ENCODE results near the gene PLCXD3.
"Not testable (repeated sequence)": the region's sequence is repeated elsewhere in the genome, so short reads cannot be mapped to it uniquely, and the experiment has no call there.

The PLCXD3 gene

DNA sequence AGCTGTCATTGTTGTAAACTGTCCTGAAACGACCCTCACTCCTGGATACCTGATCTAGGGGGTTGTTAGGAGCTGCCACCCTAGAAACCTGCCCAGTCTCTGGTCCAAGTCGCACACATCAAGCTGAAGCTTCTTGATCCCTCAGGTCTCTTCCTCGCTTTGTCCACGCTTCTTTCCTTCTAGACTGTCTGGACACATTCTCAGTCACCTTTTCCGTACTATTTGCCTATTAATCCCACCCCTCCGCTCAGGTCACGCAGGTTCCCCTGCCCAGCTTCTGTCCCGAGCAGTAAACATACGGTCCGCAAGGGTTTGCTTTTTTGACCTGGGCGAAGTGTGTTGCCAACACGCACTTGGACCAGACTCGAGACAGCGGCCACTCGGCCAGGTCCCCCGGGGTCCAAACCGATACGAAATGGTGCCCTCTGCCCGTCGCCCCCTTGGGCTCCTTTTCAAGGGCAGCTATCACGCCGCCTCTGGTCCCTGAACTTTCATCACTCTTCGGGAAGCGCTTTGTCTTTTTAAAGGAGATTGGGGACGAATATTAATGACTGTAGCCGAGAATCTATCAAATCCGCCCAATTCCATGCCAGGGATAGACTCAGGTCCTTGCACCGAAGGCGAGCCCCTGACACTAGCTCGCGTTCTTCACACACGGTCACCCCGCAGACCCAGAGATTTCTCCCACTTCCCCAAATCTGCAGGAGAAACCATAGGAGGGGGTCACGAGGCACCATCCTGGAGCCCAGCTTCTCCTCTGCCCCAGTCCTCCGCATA lies 814 bp downstream of the PLCXD3 start:
- Mint-ChIP-seq H3K27me3 (peaks cover 35% of the 10 kb centered on the region), H3K36me3 (ENCODE audit: low read depth) (no peaks in the 10 kb centered on the region), H3K9me3 (no peaks in the 10 kb centered on the region), H3K27ac (no peak overlapping the region), H3K4me3 (no peak overlapping the region), H3K4me1 (ENCODE audit: low read depth) (no peaks in the 10 kb centered on the region)

DNA sequence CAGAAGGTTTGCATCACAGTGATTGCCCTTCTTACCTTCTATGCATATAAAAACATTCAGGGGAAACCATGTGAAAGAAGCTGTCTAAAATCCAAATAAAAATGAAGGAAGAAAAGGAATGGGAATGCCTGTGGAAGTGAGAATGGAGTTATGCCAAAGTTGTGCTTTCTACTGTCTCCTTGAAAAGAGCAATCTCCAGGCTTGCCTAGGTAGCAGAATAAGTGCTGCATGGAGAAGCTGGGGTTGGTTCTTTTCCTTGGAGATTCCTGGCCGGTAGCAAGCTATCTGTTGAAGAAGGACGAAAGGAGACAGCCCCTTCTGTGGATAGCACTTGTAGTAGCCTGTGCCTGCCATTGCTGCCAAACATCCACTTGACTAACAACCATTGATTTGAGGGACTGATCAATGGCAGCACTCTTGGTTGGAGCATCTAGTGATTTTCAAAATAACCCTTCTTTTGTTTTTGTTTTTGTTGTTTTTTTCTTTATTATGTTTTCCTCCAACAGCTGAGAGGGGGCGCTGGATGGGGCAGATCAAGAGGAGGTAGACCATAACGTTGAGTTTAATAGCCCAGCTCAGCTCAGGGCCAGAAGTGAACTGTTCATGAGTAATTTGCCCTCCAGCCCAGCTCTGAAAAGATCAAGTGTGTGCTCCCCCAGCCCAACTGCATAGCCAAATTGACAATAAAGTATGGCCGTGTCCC lies 1.6 kb downstream of the PLCXD3 start:
- H3K4me1 Mint-ChIP-seq (ENCODE audit: low read depth): no peaks in the 10 kb centered on the region
- H3K4me3 Mint-ChIP-seq: no peak overlapping the region
- H3K36me3 Mint-ChIP-seq (ENCODE audit: low read depth): no peaks in the 10 kb centered on the region
- no peaks in the 10 kb centered on the region for H3K9me3 Mint-ChIP-seq
- H3K27ac Mint-ChIP-seq: no peak overlapping the region
- peaks cover 35% of the 10 kb centered on the region for H3K27me3 Mint-ChIP-seq

DNA sequence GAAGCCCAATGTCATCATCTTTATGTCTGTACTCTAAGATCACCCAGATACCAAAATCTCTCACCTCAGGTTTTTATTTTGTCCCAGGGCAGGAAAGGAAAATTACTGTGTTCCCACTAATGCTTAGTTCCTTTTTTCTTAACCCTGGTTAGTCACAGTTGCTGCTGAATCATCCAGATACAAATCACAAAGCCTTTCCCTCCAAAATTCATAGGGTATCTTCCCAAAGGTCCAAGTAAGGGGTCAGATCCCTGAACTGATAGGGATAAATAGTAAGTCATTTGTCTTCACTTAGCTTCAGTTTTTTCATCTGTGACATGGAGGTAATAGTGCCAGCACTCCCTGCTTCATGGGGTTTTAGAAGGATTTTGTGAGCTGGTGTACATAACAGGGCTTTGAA lies 2.2 kb downstream of the PLCXD3 start:
- peaks cover 35% of the 10 kb centered on the region for H3K27me3 Mint-ChIP-seq
- no peak overlapping the region for H3K27ac Mint-ChIP-seq
- no peak overlapping the region for H3K4me3 Mint-ChIP-seq
- H3K9me3 Mint-ChIP-seq: no peaks in the 10 kb centered on the region
- no peaks in the 10 kb centered on the region for H3K36me3 Mint-ChIP-seq (ENCODE audit: low read depth)
- H3K4me1 Mint-ChIP-seq (ENCODE audit: low read depth): no peaks in the 10 kb centered on the region

DNA sequence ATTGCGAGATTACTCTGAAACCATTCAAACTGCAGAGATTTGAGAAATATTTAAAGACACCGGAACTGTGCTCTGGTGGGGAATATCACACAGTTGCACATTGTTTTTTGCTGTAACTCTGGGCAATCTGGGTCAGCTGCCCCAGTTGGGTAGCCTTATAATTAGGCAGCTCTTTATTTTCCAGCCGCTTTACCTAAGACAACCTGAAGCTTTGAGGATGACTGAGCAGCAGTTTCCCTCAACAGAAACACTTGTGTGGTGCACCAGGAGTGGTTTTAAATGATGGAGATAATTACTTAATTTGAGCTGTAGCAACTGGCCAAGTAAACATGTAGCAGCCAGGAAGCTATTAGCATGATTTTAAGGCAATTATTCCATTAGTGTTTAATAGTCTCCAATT lies 2.9 kb downstream of the PLCXD3 start:
- Mint-ChIP-seq H3K4me1 (ENCODE audit: low read depth) (no peaks in the 10 kb centered on the region), H3K27ac (no peak overlapping the region), H3K27me3 (peaks cover 35% of the 10 kb centered on the region), H3K9me3 (no peaks in the 10 kb centered on the region), H3K36me3 (ENCODE audit: low read depth) (no peaks in the 10 kb centered on the region), H3K4me3 (no peak overlapping the region)

DNA sequence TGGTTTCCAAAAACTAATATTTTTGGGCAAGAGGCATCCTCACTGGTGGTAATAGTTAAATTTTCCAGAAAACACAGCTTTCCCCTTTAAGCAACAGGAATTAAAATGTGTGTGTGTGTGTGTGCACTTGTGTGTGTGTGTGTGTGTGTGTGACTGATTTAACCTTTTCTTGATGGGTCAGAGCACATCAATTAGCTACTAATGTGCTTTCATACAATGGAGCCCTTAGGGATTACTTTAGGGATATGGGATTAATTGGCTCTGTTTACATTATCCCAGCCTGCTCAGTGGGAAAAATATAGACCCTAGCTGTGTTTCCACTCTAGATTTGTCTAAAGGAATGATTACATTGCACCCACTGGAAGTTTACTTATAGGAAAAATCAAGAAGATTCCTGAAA lies 6.5 kb downstream of the PLCXD3 start:
- H3K27me3 Mint-ChIP-seq: peaks cover 10% of the 10 kb centered on the region
- H3K4me3 Mint-ChIP-seq: no peak overlapping the region
- no peak overlapping the region for H3K27ac Mint-ChIP-seq
- no peaks in the 10 kb centered on the region for H3K36me3 Mint-ChIP-seq (ENCODE audit: low read depth)
- no peaks in the 10 kb centered on the region for H3K9me3 Mint-ChIP-seq
- no peaks in the 10 kb centered on the region for H3K4me1 Mint-ChIP-seq (ENCODE audit: low read depth)

DNA sequence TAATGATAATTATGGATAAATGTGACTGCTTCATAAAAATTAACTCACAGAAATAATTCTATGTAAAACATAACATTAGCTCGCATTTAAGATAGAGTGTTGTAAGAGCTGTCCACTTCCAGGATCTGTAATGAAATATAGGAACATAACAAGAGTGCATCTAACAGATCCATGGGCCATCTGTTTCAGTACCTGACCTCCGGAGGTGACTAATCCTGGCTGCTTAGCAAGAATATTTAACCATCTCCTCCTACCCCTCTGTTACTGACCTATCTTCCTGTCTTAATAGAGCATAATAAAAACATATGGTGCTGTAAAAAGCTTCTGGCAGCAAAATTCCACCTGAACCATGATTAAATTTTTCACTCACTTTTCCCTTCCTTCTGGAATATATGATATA lies 7.1 kb downstream of the PLCXD3 start:
- H3K36me3 Mint-ChIP-seq (ENCODE audit: low read depth): no peaks in the 10 kb centered on the region
- H3K27ac Mint-ChIP-seq: no peak overlapping the region
- no peaks in the 10 kb centered on the region for H3K4me1 Mint-ChIP-seq (ENCODE audit: low read depth)
- peaks cover 5% of the 10 kb centered on the region for H3K27me3 Mint-ChIP-seq
- no peaks in the 10 kb centered on the region for H3K9me3 Mint-ChIP-seq
- no peak overlapping the region for H3K4me3 Mint-ChIP-seq

DNA sequence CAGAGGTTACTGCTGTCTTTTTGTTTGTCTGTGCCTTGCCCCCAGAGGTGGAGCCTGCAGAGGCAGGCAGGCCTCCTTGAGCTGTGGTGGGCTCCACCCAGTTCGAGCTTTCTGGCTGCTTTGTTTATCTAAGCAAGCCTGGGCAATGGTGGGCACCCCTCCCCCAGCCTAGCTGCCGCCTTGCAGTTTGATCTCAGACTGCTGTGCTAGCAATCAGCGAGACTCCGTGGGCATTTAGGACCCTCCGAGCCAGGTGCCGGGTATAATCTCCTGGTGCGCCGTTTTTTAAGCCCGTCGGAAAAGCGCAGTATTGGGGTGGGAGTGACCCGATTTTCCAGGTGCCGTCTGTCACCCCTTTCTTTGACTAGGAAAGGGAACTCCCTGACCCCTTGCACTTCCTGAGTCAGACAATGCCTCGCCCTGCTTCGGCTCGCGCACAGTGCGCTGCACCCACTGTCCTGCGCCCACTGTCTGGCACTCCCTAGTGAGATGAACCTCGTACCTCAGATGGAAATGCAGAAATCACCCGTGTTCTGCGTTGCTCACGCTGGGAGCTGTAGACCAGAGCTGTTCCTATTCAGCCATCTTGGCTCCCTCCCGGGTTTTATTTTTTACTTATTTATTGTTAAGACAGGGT lies 16.8 kb downstream of the PLCXD3 start:
- not testable (repeated sequence) for H3K4me3 Mint-ChIP-seq; H3K27me3 Mint-ChIP-seq; H3K4me1 Mint-ChIP-seq (ENCODE audit: low read depth); H3K27ac Mint-ChIP-seq; H3K36me3 Mint-ChIP-seq (ENCODE audit: low read depth)
- peaks cover 14% of the 10 kb centered on the region for H3K9me3 Mint-ChIP-seq

DNA sequence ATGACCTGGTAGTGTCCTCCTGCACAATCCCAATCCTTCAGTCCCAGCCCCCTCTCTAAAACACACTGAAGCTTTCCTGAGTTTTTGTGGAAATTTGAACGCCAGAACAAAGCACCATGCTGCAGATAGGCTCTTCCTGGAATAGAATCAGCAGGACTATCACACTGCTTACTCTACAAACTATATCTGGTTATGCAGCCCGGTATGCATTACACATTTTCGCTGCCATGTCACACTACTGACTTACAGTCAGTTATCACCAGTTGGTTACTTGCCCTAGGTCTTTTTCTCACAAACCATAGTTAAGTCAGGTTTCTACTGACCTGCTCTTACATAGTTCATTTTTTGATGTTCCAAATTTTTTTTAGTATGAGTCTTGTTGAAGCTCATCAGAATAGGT lies 24.9 kb downstream of the PLCXD3 start:
- Mint-ChIP-seq H3K4me1 (ENCODE audit: low read depth) (no peaks in the 10 kb centered on the region), H3K36me3 (ENCODE audit: low read depth) (no peaks in the 10 kb centered on the region), H3K27me3 (no peaks in the 10 kb centered on the region), H3K27ac (no peak overlapping the region), H3K9me3 (peaks cover 3% of the 10 kb centered on the region), H3K4me3 (no peak overlapping the region)

DNA sequence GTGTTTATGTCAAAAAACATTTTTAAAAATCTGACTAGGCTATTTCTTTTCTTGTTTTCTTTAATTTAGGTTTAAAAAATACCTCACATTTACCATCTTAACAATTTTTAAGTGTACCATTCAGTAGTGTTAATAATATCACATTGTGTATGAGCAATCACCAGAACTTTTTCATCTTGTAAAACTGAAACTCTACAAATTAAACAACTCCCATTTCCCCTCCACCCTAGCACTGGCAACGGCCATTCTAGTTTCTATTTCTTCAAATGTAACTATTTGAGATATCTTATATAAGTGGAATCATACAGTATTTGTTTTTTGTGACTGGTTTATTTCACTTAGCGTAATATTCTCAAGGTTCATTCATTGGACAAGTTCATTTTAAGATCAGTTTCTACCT lies 27.7 kb downstream of the PLCXD3 start:
- Mint-ChIP-seq H3K27me3 (no peaks in the 10 kb centered on the region), H3K4me3 (no peak overlapping the region), H3K4me1 (ENCODE audit: low read depth) (no peaks in the 10 kb centered on the region), H3K36me3 (ENCODE audit: low read depth) (no peaks in the 10 kb centered on the region), H3K27ac (no peak overlapping the region), H3K9me3 (peaks cover 3% of the 10 kb centered on the region)

DNA sequence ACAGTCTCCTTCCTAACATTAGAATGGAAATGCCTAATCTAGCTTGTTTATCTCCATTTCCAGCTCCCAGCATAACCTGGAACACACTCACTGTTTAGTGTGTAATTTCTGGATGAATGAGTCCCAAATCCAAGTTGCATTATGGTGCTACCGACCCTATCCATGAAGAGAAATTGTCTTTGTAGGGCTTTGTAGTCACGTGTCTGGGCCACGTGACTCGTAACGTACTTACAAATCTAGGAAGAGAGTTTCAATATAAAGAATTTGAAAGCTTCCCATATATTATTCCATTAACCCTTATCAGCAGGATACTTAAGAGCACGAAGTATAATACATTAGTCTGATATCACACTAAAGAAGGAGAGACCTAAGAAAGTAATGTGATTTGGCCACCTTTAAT lies 28.2 kb downstream of the PLCXD3 start:
- no peak overlapping the region for H3K27ac Mint-ChIP-seq
- H3K4me3 Mint-ChIP-seq: no peak overlapping the region
- H3K4me1 Mint-ChIP-seq (ENCODE audit: low read depth): no peaks in the 10 kb centered on the region
- no peaks in the 10 kb centered on the region for H3K9me3 Mint-ChIP-seq
- no peaks in the 10 kb centered on the region for H3K36me3 Mint-ChIP-seq (ENCODE audit: low read depth)
- H3K27me3 Mint-ChIP-seq: no peaks in the 10 kb centered on the region

DNA sequence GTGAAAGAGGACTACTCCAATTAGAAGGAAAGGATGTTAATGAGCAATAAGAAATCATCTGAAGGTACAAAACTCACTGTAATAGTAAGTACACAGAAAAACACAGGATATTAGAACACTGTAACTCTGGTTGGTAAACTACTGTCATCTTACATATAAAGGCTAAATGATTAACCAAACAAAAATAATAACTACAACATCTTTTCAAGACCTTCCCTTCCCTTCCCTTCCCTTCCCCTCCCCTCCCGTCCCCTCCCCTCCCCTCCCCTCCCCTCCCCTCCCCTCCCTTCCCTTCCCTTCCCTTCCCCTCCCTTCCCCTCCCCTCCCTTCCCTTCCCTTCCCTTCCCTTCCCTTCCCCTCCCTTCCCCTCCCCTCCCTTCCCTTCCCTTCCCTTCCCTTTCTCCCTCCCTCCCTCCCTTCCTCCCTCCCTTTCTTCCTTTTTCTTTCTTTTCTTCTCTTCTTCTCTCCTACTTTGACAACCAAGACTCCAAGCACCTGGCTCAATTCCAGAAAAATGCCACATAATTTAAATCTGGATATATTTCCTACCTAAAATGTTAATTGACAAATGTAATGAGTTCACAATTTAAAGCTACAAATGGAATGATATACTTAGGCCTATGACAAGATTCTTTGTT lies 38.7 kb downstream of the PLCXD3 start:
- not testable (repeated sequence) for H3K27ac Mint-ChIP-seq; H3K27me3 Mint-ChIP-seq; H3K36me3 Mint-ChIP-seq (ENCODE audit: low read depth); H3K4me3 Mint-ChIP-seq; H3K4me1 Mint-ChIP-seq (ENCODE audit: low read depth)
- peaks cover 19% of the 10 kb centered on the region for H3K9me3 Mint-ChIP-seq

DNA sequence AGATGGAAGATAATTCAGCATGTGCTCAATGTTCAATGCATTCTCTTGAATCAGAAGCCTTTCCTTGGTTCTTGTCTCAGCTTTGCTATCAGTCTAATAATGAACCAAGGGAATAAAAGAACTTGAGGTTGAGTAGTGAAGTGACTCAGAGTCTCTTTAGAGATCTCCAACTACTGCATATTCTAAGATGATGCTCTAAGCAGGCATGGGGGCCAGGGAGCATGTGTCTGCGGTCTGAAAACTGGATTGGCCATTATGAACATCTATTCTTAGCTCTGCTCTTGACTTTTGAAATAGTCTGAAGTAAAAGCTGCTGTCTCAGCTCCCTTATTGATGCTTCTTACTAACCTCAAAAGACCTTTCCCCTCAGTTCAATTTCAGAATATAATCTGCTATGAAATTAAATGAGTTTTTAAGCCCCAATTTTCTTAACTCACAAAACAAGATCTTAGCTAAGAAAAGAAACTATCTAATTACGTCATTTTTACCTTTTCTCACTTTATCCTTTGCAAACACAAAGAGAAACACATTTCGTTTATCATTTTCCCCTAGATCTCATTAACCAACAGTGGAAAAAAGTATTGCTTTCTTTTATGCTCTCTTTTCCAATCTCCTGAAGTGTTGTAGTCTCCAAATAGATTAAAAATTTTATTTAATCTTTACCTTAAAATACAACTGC lies 44.8 kb downstream of the PLCXD3 start:
- Mint-ChIP-seq H3K27ac (no peak overlapping the region), H3K4me3 (no peak overlapping the region), H3K27me3 (no peaks in the 10 kb centered on the region), H3K4me1 (ENCODE audit: low read depth) (no peaks in the 10 kb centered on the region), H3K9me3 (peaks cover 5% of the 10 kb centered on the region), H3K36me3 (ENCODE audit: low read depth) (no peaks in the 10 kb centered on the region)

DNA sequence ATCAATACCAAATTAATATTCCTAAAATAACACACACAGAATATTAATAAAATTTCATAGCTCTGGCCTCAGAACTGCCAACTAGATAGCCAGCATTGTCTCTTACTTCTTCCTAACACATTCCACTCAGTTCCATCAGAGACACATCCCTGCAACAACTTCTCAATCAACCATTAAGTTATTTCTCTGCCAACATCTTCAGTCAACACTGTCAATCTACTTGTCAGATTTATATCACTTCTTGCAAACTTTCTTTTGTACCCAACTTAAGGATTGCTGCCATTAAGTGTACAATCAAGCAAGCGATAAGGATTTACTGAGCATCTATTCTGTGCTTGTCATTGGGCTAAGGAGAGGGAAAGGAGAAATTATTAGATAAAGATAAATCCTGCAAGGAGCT lies 50.8 kb downstream of the PLCXD3 start:
- Mint-ChIP-seq H3K4me1 (ENCODE audit: low read depth) (no peaks in the 10 kb centered on the region), H3K9me3 (no peaks in the 10 kb centered on the region), H3K27ac (no peak overlapping the region), H3K27me3 (no peaks in the 10 kb centered on the region), H3K36me3 (ENCODE audit: low read depth) (no peaks in the 10 kb centered on the region), H3K4me3 (no peak overlapping the region)

DNA sequence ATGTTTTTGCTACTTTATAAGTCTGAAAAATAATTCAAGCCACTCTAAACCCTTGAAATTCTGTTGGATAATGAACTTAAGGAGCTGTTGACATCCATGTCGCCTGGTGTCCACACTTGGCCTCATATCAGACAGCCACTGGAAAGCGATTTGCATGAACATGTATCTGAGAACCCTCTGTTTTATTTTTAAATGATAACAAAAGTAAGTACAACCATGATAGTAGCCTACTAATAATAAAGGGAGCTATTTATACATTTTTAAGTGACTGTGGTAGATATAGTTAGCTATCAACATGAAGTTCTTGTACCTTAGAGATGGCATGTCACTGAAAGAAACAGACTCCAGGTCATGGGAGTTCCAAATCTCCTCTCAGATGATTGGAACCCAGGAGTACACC lies 53.3 kb downstream of the PLCXD3 start:
- Mint-ChIP-seq H3K4me1 (ENCODE audit: low read depth) (no peaks in the 10 kb centered on the region), H3K9me3 (peaks cover 4% of the 10 kb centered on the region), H3K4me3 (no peak overlapping the region), H3K36me3 (ENCODE audit: low read depth) (no peaks in the 10 kb centered on the region), H3K27ac (no peak overlapping the region), H3K27me3 (no peaks in the 10 kb centered on the region)

DNA sequence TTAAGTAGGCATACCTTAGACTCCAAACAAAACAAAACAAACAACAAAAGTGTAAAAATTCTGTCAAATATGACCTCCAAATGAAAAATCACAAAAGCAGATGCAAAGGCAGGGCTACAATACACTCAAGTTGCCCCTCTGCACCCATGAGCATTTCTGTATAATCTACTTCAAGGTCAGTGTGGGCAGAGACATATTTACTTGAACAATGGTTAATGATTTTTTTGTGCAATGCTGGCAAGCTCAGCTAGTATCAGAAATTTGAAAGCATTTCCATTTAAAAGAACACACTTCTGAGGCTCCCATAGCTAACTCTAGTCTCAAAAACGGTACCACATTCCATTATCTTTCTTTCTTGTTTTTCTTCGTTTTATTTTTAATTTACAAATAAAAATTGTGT lies 57.9 kb downstream of the PLCXD3 start:
- no peaks in the 10 kb centered on the region for H3K27me3 Mint-ChIP-seq

More for the DNA sequence above, 57.9 kb downstream of the PLCXD3 start:
- no peaks in the 10 kb centered on the region for H3K36me3 Mint-ChIP-seq (ENCODE audit: low read depth)
- peaks cover 4% of the 10 kb centered on the region for H3K9me3 Mint-ChIP-seq
- H3K27ac Mint-ChIP-seq: no peak overlapping the region
- no peaks in the 10 kb centered on the region for H3K4me1 Mint-ChIP-seq (ENCODE audit: low read depth)
- no peak overlapping the region for H3K4me3 Mint-ChIP-seq
